GM19452 (cell line): ENCODE measurements around the gene SNAPIN.

ENCODE experiments used
- ATAC-seq: cut with Tn5 transposase; IDR thresholded peaks from one replicate; pipeline ENCODE4 v1.9.1; 2021; ENCODE audit not compliant: unreplicated experiment

The SNAPIN gene

GRCh38 chr1:153658400-153659174 is at the start of gene SNAPIN:
SNAPIN (plus strand) TSS chr1:153658703; CDS start chr1:153658744, 41 bp downstream.
- ATAC-seq, result peak; percentile 95

- no peak for ATAC-seq
Observed at GRCh38 chr1:153608742-153609584, 49.5 kb upstream of the SNAPIN start.

- no peak for ATAC-seq
Observed at GRCh38 chr1:153609585-153609907, 49.0 kb upstream of the SNAPIN start.

- ATAC-seq, result no peak
Observed at GRCh38 chr1:153610334-153610733, 48.2 kb upstream of the SNAPIN start.

GRCh38 chr1:153610811-153611301 is 47.6 kb upstream of the SNAPIN start:
- ATAC-seq, result no peak

GRCh38 chr1:153611356-153611755 is 47.1 kb upstream of the SNAPIN start:
- no peak for ATAC-seq

GRCh38 chr1:153612111-153612754 is 46.3 kb upstream of the SNAPIN start:
- no peak for ATAC-seq

- ATAC-seq, result no peak
Observed at GRCh38 chr1:153612755-153613331, 45.7 kb upstream of the SNAPIN start, which contains the start of gene S100A16. S100A16 (minus strand) TSS chr1:153613137; CDS start chr1:153608151, 4,986 bp downstream.

- no peak for ATAC-seq
Observed at GRCh38 chr1:153613406-153613805, 45.1 kb upstream of the SNAPIN start.

- no peak for ATAC-seq
Observed at GRCh38 chr1:153614189-153614900, 44.2 kb upstream of the SNAPIN start.

- ATAC-seq, result no peak
Observed at GRCh38 chr1:153614906-153615305, 43.6 kb upstream of the SNAPIN start.

GRCh38 chr1:153615406-153615805 is 43.1 kb upstream of the SNAPIN start:
- ATAC-seq, result no peak

GRCh38 chr1:153616144-153616916 is 42.2 kb upstream of the SNAPIN start, which contains the start of gene S100A14:
S100A14 (minus strand) TSS chr1:153616325; CDS start chr1:153615858, 467 bp downstream.
- no peak for ATAC-seq

GRCh38 chr1:153616917-153617311 is 41.6 kb upstream of the SNAPIN start:
- ATAC-seq, result no peak

GRCh38 chr1:153617663-153618062 is 40.8 kb upstream of the SNAPIN start:
- ATAC-seq, result peak; percentile 75

GRCh38 chr1:153619171-153619570 is 39.3 kb upstream of the SNAPIN start:
- ATAC-seq, result no peak

GRCh38 chr1:153623101-153623500 is 35.4 kb upstream of the SNAPIN start:
- ATAC-seq, result no peak

- no peak for ATAC-seq
Observed at GRCh38 chr1:153624965-153625611, 33.4 kb upstream of the SNAPIN start.

- no peak for ATAC-seq
Observed at GRCh38 chr1:153626477-153626903, 32.0 kb upstream of the SNAPIN start.
